Suprapubic skin (tissue), 4 donors: ENCODE measurements around the gene HNRNPUL2.

Experiments
- POLR2A ChIP-seq, 2 donors: fragments of 450-650 bp; IDR thresholded peaks; one replicate each; pipeline ENCODE4 v1.6.1; 2017; ENCODE audit warnings: antibody characterized with exemption in 2 of 2, mild to moderate bottlenecking in 2 of 2, moderate library complexity in 2 of 2
- POLR2AphosphoS5 ChIP-seq, 3 donors: sonication (generic); formaldehyde crosslinking; IDR thresholded peaks; one replicate each; pipeline ENCODE4 v1.6.1; 2017; ENCODE audit warnings: antibody characterized with exemption in 3 of 3
- TF ChIP-seq, protein P1 (sequence below), 2 donors: fragments of 200-600 bp in 1 of 2; fragments of 450-650 bp in 1 of 2; sonication (generic) in 1 of 2; IDR thresholded peaks; one replicate each; pipeline ENCODE4 v1.5.1; 2016 to 2019; ENCODE audit warnings: antibody characterized with exemption in 2 of 2, mild to moderate bottlenecking in 1 of 2, moderate library complexity in 1 of 2

DNA sequence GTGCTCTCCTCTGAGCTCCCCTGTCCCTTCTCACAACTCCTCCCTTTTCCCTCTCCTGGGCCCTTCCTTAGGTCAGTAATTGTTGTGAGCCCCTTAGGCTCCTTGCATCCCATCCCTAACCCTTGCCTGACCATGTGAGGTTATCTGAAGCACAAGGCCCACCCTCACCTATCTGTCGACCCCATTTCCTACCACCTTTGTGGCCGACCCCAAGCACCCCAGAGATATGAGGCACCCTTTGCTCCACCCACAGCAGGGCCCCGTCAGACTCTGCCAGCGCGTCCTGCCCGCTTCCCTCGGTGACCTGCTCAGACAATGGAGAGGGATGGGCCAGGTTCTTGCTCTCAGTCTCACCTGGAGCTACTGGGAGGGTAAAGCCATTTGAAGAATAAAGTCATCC is 18.5 kb downstream of the HNRNPUL2 start:
- TF ChIP-seq, protein P1, sequence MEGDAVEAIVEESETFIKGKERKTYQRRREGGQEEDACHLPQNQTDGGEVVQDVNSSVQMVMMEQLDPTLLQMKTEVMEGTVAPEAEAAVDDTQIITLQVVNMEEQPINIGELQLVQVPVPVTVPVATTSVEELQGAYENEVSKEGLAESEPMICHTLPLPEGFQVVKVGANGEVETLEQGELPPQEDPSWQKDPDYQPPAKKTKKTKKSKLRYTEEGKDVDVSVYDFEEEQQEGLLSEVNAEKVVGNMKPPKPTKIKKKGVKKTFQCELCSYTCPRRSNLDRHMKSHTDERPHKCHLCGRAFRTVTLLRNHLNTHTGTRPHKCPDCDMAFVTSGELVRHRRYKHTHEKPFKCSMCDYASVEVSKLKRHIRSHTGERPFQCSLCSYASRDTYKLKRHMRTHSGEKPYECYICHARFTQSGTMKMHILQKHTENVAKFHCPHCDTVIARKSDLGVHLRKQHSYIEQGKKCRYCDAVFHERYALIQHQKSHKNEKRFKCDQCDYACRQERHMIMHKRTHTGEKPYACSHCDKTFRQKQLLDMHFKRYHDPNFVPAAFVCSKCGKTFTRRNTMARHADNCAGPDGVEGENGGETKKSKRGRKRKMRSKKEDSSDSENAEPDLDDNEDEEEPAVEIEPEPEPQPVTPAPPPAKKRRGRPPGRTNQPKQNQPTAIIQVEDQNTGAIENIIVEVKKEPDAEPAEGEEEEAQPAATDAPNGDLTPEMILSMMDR (IDR thresholded peaks at IDR 0.05): no peak
- TF ChIP-seq POLR2A (IDR thresholded peaks at IDR 0.05) (no peak), POLR2AphosphoS5 (IDR thresholded peaks at IDR 0.05) (no peak)
